Islet of Langerhans (tissue), 1 donor: Measurements from ENCODE around the gene ETV7.
"Not testable (repeated sequence)": the region's sequence is repeated elsewhere in the genome, so short reads cannot be mapped to it uniquely, and the experiment has no call there.

Experiments
- FAIRE-seq: peaks from one replicate; lab custom pipeline; 2011; peaks lifted over from hg19 to GRCh38; lab: Jason Lieb, UNC

Gene ETV7

GRCh38 chr6:36340306-36340617 lies 47.2 kb downstream of the ETV7 start:
- FAIRE-seq = no peak

- no peak for FAIRE-seq
These were observed 48.3 kb downstream of the ETV7 start for GRCh38 chr6:36339146-36339545.

GRCh38 chr6:36338223-36338622 lies 49.2 kb downstream of the ETV7 start:
- not testable (repeated sequence) for FAIRE-seq

- no peak for FAIRE-seq
These were observed 49.7 kb downstream of the ETV7 start for GRCh38 chr6:36337814-36338213.

GRCh38 chr6:36336779-36337241 lies 50.7 kb downstream of the ETV7 start, which contains the start of gene BNIP5:
Gene BNIP5, minus strand, starts transcription at chr6:36336888. Its CDS starts 6,198 bp downstream, at chr6:36330690.
- FAIRE-seq = no peak

- FAIRE-seq = no peak
These were observed 51.2 kb downstream of the ETV7 start for GRCh38 chr6:36336208-36336710.

GRCh38 chr6:36335465-36336207 lies 51.8 kb downstream of the ETV7 start:
- FAIRE-seq = no peak

GRCh38 chr6:36334832-36335459 lies 52.5 kb downstream of the ETV7 start:
- FAIRE-seq = no peak

GRCh38 chr6:36333931-36334725 lies 53.3 kb downstream of the ETV7 start:
- no peak for FAIRE-seq

- FAIRE-seq = no peak
These were observed 54.1 kb downstream of the ETV7 start for GRCh38 chr6:36333171-36333895.

GRCh38 chr6:36331381-36331780 lies 56.1 kb downstream of the ETV7 start:
- no peak for FAIRE-seq

GRCh38 chr6:36330366-36330765 lies 57.1 kb downstream of the ETV7 start:
- FAIRE-seq = no peak

GRCh38 chr6:36329798-36330291 lies 57.6 kb downstream of the ETV7 start:
- FAIRE-seq = no peak

- FAIRE-seq = no peak
These were observed 58.9 kb downstream of the ETV7 start for GRCh38 chr6:36328600-36328999.

GRCh38 chr6:36327919-36328236 lies 59.6 kb downstream of the ETV7 start:
- FAIRE-seq = no peak

- FAIRE-seq = no peak
These were observed 60.1 kb downstream of the ETV7 start for GRCh38 chr6:36327226-36327918.

GRCh38 chr6:36326356-36326995 lies 61.0 kb downstream of the ETV7 start:
- no peak for FAIRE-seq

- FAIRE-seq = no peak
These were observed 62.8 kb downstream of the ETV7 start for GRCh38 chr6:36324715-36325114.

- no peak for FAIRE-seq
These were observed 63.3 kb downstream of the ETV7 start for GRCh38 chr6:36324191-36324590.

GRCh38 chr6:36323062-36323461 lies 64.4 kb downstream of the ETV7 start:
- no peak for FAIRE-seq

- FAIRE-seq = no peak
These were observed 64.9 kb downstream of the ETV7 start for GRCh38 chr6:36322591-36322990.
